Thyroid gland (tissue), 4 donors: ENCODE measurements around the gene DIMT1.

Source experiments
- CTCF ChIP-seq, 6 experiments: fragments of 200-600 bp in 3 of 6; fragments of 450-650 bp in 3 of 6; sonication (generic) in 3 of 6; IDR thresholded peaks; one replicate each; pipeline ENCODE4 v1.5.1; 2016 to 2019; ENCODE audit warnings: antibody characterized with exemption in 6 of 6, mild to moderate bottlenecking in 2 of 6, inconsistent platforms in 1 of 6, moderate library complexity in 1 of 6
- POLR2A ChIP-seq, 2 donors: fragments of 450-650 bp; IDR thresholded peaks; one replicate each; pipeline ENCODE4 v1.6.1; 2017; ENCODE audit warnings: antibody characterized with exemption in 2 of 2, mild to moderate bottlenecking in 2 of 2, moderate library complexity in 1 of 2

GRCh38 chr5:62347928-62348327, 55.8 kb downstream of the DIMT1 start:
- TF ChIP-seq CTCF (IDR thresholded peaks at IDR 0.05): no peak
- TF ChIP-seq POLR2A (IDR thresholded peaks at IDR 0.05): no peak
